ENCODE results near the gene FARSA. TPM values are rescaled to one million over a fixed set of nuclear protein-coding genes. Genes with fewer than 3 reads are reported as not detected.
A peak's percentile ranks its signal among the peaks of the same experiment; 100 is the strongest.
"Not testable (repeated sequence)": the region's sequence is repeated elsewhere in the genome, so short reads cannot be mapped to it uniquely, and the experiment has no call there.

The FARSA gene
- total RNA-seq = 10 to 100 TPM; 44.1 to 54.0 (median 48.1) TPM
- long read RNA-seq, donor 1, transcript FARSA-201 (13 exons, 1,814 nt) = major isoform, 64 of 87 reads
- long read RNA-seq, donor 1, partial matches to known transcripts = 17 of 87 reads
- long read RNA-seq, donor 1, other reads (novel, unspliced or antisense) = 5 of 87 reads
- long read RNA-seq, donor 2, transcript FARSA-201 (13 exons, 1,814 nt) = major isoform, 76 of 91 reads
- long read RNA-seq, donor 2, partial matches to known transcripts = 7 of 91 reads
- long read RNA-seq, donor 2, other reads (novel, unspliced or antisense) = 7 of 91 reads

DNA sequence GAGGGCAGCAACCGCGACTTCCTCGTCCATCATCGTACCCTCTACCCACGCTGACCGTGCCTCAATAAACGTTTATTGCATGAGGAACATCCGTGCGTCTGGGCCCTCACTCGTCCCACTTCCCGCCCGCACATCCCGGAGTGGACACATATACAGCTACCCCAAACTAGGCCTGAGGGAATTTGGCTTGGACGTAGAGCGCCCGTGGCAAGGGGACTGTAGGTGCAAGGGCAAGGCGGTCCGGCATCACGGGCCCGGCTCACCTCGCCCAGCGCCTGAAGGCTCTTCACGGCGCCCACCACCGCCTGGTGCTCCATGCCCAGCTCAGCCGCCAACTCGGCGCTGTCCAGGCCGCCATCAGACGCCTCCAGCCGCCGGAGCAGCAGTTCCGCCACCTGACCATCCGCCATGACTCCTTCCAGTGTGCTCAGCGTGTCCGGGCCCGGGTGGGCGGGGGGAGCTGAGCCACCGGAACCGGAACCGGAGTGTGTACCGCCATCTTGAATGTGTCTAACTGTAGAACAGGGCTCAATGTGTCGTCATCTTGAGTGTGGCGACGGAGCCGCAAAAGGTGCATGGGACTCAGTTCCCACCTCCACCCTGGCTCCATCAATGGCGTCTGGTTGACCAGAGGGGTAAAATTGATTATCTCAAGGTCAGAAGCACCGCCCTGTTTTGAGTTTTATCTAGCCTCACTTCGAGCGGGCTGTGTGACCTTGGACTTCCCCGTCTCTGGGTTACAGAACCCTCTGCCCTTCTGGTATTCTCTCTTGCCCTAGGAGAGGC, at the start of gene FARSA:
Gene FARSA (minus strand): TSS at position 425 of the 786 bp plus-strand sequence. CDS start 15 bp downstream, at position 410.
- Histone ChIP-seq H3K4me3 (peak within 1 kb of the TSS; percentile 82), H3K9me3 (no peaks in the 10 kb centered on the region), H3K36me3 (ENCODE audit: low read depth) (no peaks in the 10 kb centered on the region), H3K4me1 (ENCODE audit: low read depth) (peaks cover 13% of the 10 kb centered on the region)
- DNase-seq = peak; percentile 93 to 96 (median 95)
- TF ChIP-seq, protein P1, sequence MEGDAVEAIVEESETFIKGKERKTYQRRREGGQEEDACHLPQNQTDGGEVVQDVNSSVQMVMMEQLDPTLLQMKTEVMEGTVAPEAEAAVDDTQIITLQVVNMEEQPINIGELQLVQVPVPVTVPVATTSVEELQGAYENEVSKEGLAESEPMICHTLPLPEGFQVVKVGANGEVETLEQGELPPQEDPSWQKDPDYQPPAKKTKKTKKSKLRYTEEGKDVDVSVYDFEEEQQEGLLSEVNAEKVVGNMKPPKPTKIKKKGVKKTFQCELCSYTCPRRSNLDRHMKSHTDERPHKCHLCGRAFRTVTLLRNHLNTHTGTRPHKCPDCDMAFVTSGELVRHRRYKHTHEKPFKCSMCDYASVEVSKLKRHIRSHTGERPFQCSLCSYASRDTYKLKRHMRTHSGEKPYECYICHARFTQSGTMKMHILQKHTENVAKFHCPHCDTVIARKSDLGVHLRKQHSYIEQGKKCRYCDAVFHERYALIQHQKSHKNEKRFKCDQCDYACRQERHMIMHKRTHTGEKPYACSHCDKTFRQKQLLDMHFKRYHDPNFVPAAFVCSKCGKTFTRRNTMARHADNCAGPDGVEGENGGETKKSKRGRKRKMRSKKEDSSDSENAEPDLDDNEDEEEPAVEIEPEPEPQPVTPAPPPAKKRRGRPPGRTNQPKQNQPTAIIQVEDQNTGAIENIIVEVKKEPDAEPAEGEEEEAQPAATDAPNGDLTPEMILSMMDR (IDR thresholded peaks at IDR 0.05) = no peak
- ATAC-seq = peak; percentile 85
- intact Hi-C loops (cut with DNase I, micrococcal nuclease) = no loop called here

DNA sequence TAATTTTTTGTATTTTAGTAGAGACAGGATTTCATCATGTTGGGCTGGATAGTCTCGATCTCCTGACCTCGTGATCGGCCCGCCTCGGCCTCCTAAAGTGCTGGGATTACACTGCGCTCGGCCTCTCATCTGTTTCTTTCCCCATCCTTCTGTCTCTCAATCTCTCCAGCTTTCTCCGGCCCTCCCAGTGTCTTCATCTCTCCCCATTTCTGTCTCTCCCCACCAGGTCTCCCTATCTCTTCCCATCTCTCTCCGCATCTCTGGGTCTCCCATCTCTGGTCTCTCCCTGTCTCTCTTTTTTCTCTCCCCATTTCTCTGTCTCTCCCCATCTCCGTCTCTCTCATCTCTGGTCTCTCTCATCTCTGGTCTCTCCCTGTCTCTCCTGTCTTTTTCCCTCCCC, 49.6 kb upstream of the FARSA start:
- no peak for ATAC-seq
- intact Hi-C loops (cut with DNase I, micrococcal nuclease) = loop anchor here (5.0 to 10.0 kb wide), 2 partner anchors 109 to 112 kb away; no protein-coding TSS in a partner anchor
- DNase-seq = no peak
- TF ChIP-seq, protein P1 (IDR thresholded peaks at IDR 0.05) = no peak
- Histone ChIP-seq H3K36me3 (ENCODE audit: low read depth) (no peaks in the 10 kb centered on the region), H3K4me3 (no peak overlapping the region), H3K9me3 (no peaks in the 10 kb centered on the region), H3K4me1 (ENCODE audit: low read depth) (peaks cover 16% of the 10 kb centered on the region)

DNA sequence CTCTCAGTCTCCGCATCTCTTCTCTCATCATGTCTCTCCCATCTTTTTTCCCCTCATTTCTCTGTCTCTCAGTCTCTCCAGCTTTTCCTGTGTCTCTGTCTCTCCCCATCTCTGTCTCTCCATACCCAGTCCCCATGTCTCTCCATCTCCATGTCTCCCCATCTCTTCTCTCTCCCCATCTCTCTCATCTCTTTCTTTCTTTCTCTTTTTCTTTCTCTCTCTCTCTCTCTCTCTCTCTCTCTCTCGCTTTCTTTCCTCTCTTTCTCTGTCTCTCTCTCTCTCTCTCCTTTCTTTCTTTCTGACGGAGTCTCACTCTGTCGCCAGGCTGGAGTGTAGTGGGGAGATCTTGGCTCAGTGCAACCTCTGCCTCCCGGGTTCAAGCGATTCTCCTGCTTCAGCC, 49.1 kb upstream of the FARSA start:
- H3K9me3 ChIP-seq = no peaks in the 10 kb centered on the region
- H3K4me3 ChIP-seq = no peak overlapping the region
- peaks cover 3% of the 10 kb centered on the region for H3K36me3 ChIP-seq (ENCODE audit: low read depth)
- ATAC-seq = no peak
- intact Hi-C loops (cut with DNase I, micrococcal nuclease) = loop anchor here (5.0 to 10.0 kb wide), 2 partner anchors 110 to 112 kb away; no protein-coding TSS in a partner anchor
- no peak for DNase-seq
- peaks cover 16% of the 10 kb centered on the region for H3K4me1 ChIP-seq (ENCODE audit: low read depth)
- TF ChIP-seq, protein P1 (IDR thresholded peaks at IDR 0.05) = no peak

DNA sequence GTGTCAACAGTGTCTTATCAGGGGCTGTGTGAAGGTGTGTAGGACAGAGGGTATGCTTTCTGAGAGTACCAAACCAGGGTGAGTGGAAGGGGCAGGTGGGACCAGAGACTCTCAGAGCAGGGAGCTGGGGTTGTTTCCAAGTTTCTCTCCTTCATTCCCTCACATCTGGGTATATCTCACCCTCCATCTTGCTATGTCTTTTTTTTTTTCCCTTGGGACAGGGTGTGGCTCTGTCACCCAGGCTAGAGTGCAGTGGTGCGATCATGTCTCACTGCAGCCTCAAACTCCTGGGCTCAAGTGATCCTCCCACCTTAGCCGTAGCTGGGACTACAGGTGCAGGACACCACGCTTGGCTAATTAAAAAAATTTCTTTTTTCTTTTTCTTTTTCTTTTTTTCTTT, 46.5 kb upstream of the FARSA start:
- TF ChIP-seq, protein P1 (IDR thresholded peaks at IDR 0.05) = no peak
- Histone ChIP-seq H3K4me3 (no peak overlapping the region), H3K4me1 (ENCODE audit: low read depth) (peaks cover 5% of the 10 kb centered on the region), H3K36me3 (ENCODE audit: low read depth) (peaks cover 4% of the 10 kb centered on the region), H3K9me3 (no peaks in the 10 kb centered on the region)
- intact Hi-C loops (cut with DNase I, micrococcal nuclease) = loop anchor here (5.0 to 10.0 kb wide), 3 partner anchors 112 to 285 kb away; no protein-coding TSS in a partner anchor
- ATAC-seq = no peak
- no peak for DNase-seq

DNA sequence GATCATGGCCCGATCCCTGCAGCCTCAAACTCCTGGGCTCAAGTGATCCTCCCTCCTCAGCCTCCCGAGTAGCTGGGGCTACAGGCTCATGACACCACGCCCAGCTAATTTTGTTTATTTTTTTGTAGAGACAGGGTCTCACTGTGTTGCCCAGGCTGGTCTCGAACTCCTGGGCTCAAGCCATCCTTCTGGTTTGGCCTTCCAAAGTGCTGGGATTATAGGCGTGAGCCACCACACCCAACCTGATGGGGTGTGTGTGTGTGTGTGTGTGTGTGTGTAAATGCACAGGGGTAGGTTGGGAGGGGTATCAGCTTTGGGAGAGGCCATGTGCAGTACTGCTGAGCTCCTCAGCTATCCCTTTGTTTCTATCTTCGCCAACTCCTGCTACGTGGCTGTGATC, 42.6 kb upstream of the FARSA start:
- H3K9me3 ChIP-seq; H3K4me1 ChIP-seq (ENCODE audit: low read depth); ATAC-seq; H3K4me3 ChIP-seq; H3K36me3 ChIP-seq (ENCODE audit: low read depth); DNase-seq: not testable (repeated sequence)
- intact Hi-C loops (cut with DNase I, micrococcal nuclease) = loop anchor here in 1 of 2 donors (10.0 kb wide), 1 partner anchor 289 kb away; no protein-coding TSS in a partner anchor

All from mucosa of descending colon (tissue), 3 donors.